NB4 (cell line): ENCODE data around the gene AUTS2.

ENCODE experiments used
- DNase-seq: peaks from one replicate; pipeline ENCODE4 v3.0.0; 2010; ENCODE audit warnings: low read depth
- H3K4me3 ChIP-seq: one replicate; pipeline ENCODE4 v1.5.1; 2011; ENCODE audit warnings: mild to moderate bottlenecking, low read depth, low read length, moderate library complexity
- CTCF ChIP-seq: IDR thresholded peaks from one replicate; pipeline ENCODE4 v1.5.1; 2012; ENCODE audit warnings: low read depth, low read length
- MYC ChIP-seq: IDR thresholded peaks from 2 replicates; pipeline ENCODE4 v1.6.1; 2011; ENCODE audit warnings: low read depth, low read length
- POLR2A ChIP-seq: IDR thresholded peaks from 2 replicates; pipeline ENCODE4 v1.6.1; 2011; ENCODE audit warnings: mild to moderate bottlenecking; ENCODE audit not compliant: insufficient read length; ENCODE audit errors: extremely low read depth
- TF ChIP-seq, protein P1 (sequence below): IDR thresholded peaks from 2 replicates; pipeline ENCODE4 v1.6.1; 2011; ENCODE audit warnings: low read depth, low read length

Gene AUTS2

DNA sequence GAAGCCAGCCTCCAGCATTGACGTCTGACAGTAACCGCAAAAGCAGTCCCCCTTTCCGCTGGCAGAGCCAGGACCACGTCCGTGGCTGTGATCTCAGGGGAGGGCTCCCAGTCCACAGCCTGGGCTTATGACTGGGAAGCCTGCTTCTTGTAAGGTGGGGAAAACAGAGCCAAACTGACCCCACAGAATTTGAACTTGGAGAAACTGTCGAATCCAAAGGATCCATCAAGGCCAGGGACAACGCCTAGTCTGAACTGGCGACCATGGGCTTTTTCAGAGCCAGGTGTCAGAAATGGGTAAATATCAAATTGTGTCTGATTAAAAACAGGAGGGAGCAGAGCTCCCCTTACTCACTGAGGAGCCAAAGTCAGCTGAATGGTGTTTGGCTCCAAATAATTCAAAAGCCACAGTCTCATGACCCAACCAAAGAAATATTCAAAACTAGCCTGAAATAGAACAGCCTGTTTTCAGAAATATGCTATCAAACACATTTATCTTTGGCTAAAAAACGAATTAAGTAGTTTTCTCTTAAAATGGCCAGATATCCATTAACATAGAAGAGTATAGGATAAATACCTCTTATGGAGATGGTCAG is 782.2 kb downstream of the AUTS2 start:
- TF ChIP-seq, protein P1, sequence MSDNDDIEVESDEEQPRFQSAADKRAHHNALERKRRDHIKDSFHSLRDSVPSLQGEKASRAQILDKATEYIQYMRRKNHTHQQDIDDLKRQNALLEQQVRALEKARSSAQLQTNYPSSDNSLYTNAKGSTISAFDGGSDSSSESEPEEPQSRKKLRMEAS = no peak
- TF ChIP-seq CTCF = no peak
- no peak for TF ChIP-seq MYC
- no peak for TF ChIP-seq POLR2A
- no peak overlapping the region for H3K4me3 ChIP-seq
- DNase-seq = no peak

DNA sequence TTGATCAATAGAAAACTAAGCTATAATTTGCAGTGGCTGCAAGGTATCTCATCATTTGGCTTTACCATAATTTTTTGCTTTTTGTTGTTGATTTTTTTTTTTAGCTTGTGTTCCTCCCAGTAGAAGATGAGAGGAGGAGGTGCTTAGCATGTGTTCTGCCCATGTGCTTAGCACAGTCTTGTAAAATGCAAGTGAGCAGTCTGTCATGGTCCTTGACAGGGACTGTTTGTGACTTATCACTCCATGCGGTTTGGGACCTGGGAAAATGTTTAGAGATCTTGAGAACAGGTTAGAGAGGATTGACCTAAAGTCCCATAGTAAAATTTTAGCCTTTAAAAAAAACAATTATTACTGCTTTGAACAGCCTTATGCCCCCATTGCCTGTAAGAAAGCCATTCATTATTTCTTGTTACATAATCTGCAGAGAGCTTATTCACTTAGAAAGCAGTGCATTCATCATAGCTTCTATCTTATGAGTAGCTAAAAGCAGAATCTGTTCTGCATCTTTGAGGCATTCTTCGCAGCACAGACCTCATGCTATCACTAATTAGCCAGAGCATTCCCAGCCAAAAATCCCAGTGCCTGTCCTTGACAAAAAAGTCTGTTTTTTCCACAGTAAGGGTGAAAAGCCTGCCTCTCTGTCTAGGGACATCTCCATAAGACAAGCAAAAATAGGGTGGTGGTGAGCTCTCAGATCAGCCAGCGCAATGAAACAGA is 784.9 kb downstream of the AUTS2 start:
- no peak overlapping the region for H3K4me3 ChIP-seq
- DNase-seq = no peak
- no peak for TF ChIP-seq CTCF
- TF ChIP-seq POLR2A = no peak
- TF ChIP-seq MYC = no peak
- TF ChIP-seq, protein P1 = no peak

- H3K4me3 ChIP-seq = no peak overlapping the region
- TF ChIP-seq MYC (no peak), CTCF (no peak)
- DNase-seq = no peak
Measured at GRCh38 chr7:70384024-70384423, 785.7 kb downstream of the AUTS2 start.

DNA sequence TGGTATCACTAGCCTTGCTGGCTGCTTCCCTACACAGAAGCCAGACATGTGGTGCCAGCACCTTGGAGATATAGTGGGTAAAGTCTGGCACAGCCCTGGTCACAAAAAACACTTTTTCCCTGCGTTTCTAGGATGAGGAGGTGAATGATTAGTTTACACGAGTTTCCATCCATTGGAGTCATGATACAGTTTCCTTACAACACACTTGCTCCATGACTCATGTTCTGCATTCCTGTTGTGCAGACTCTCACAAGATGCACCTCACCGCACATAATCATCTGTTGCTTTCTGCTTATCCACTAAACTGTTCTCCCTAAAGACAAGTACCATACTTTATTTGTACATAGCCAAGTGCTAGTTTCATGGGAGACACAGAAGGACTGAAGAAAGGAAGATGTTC is 786.6 kb downstream of the AUTS2 start:
- no peak for DNase-seq
- TF ChIP-seq MYC (no peak), CTCF (no peak), POLR2A (no peak)
- TF ChIP-seq, protein P1 = no peak
- no peak overlapping the region for H3K4me3 ChIP-seq

GRCh38 chr7:70387217-70387616 is 788.9 kb downstream of the AUTS2 start:
- no peak for TF ChIP-seq MYC
- TF ChIP-seq CTCF = no peak
- no peak for TF ChIP-seq POLR2A
- TF ChIP-seq, protein P1 = no peak
- no peak for DNase-seq

More at GRCh38 chr7:70387217-70387616, 788.9 kb downstream of the AUTS2 start:
- H3K4me3 ChIP-seq = no peak overlapping the region
